C4-2B (cell line): ENCODE results near the gene SETDB1.

Source experiments
- CTCF ChIP-seq: fragments of 450-650 bp; conservative IDR thresholded peaks from 2 replicates; pipeline ENCODE4 v1.5.1; 2017; ENCODE audit warnings: mild to moderate bottlenecking
- ZFX ChIP-seq: fragments of 450-650 bp; IDR thresholded peaks from 2 replicates; pipeline ENCODE4 v1.6.1; 2017

- TF ChIP-seq CTCF (no peak), ZFX (no peak)
These were observed 2.1 kb downstream of the SETDB1 start for GRCh38 chr1:150928286-150928685.
